ENCODE results near the gene TK2. TPM values are rescaled to one million over a fixed set of nuclear protein-coding genes. Genes with fewer than 3 reads are reported as not detected.

Gene TK2
- polyA plus RNA-seq, 2 of the 4 experiments (the other 2 are of a cell fraction), result 13.9 to 29.5 TPM

- no peak overlapping the region for H3K4me2 ChIP-seq
- H3K27ac ChIP-seq, result peak overlapping the region in 1 of 2 experiments; percentile 67; a peak in 3 of 6 replicates
- H3K4me3 ChIP-seq, result no peak overlapping the region
- WGBS (ENCODE audit: missing lambda C conversion rate), result 85% methylated on average over 5 of the region's 5 CpGs
- peaks cover 22% of the 10 kb centered on the region for H3K4me1 ChIP-seq
- ChIA-PET CTCF (interaction anchor here (0.6 to 1.7 kb wide), 7 partner anchors 9 to 326 kb away, joined by 3 to 7 read pairs (median 3); no protein-coding TSS in a partner anchor), POLR2A (no interaction called here)
- TF ChIP-seq ESRRA (IDR thresholded peaks at IDR 0.05; ENCODE audit: borderline replicate concordance, low read length) (no peak), NR3C1 (IDR thresholded peaks at IDR 0.05) (no peak), MAFK (IDR thresholded peaks at IDR 0.05; ENCODE audit: partially characterized antibody) (no peak), HES2 (IDR thresholded peaks at IDR 0.05) (no peak), HOXB13 (CRISPR knock-in tag; IDR thresholded peaks at IDR 0.05; ENCODE audit: low read depth) (no peak)
- FAIRE-seq (no peak), DNase-seq (ENCODE audit: low read depth in 1 of 2, low spot score in 1 of 2) (no peak), ATAC-seq (no peak)
- no peaks in the 10 kb centered on the region for H3K9me3 ChIP-seq
These were observed 28.6 kb downstream of the TK2 start for GRCh38 chr16:66521252-66521713.

- 93% methylated on average over 14 of the region's 14 CpGs for WGBS (ENCODE audit: missing lambda C conversion rate)
- ATAC-seq (no peak), DNase-seq (ENCODE audit: low read depth in 1 of 2, low spot score in 1 of 2) (no peak), FAIRE-seq (no peak)
- no peak overlapping the region for H3K4me3 ChIP-seq
- H3K4me2 ChIP-seq, result no peak overlapping the region
- CTCF ChIA-PET, result interaction anchor here (0.6 to 1.7 kb wide), 7 partner anchors 9 to 326 kb away, joined by 3 to 4 read pairs (median 3); no protein-coding TSS in a partner anchor
- POLR2A ChIA-PET, result no interaction called here
- peaks cover 29% of the 10 kb centered on the region for H3K4me1 ChIP-seq
- peak overlapping the region in 1 of 2 experiments; percentile 67; a peak in 3 of 6 replicates for H3K27ac ChIP-seq
- TF ChIP-seq CTCF (IDR thresholded peaks at IDR 0.05), result no peak
- no peak for TF ChIP-seq HES2 (IDR thresholded peaks at IDR 0.05)
- TF ChIP-seq ZNF302 (CRISPR knock-in tag; IDR thresholded peaks at IDR 0.05), result no peak
- no peak for TF ChIP-seq E2F6 (IDR thresholded peaks at IDR 0.05; ENCODE audit: borderline replicate concordance, low read depth)
- TF ChIP-seq RFX5 (IDR thresholded peaks at IDR 0.05), result no peak
- no peak for TF ChIP-seq REST (IDR thresholded peaks at IDR 0.05)
- no peak for TF ChIP-seq HOXA7 (CRISPR knock-in tag; IDR thresholded peaks at IDR 0.05)
- no peak for TF ChIP-seq EP300 (IDR thresholded peaks at IDR 0.05)
- no peak for TF ChIP-seq MAZ (IDR thresholded peaks at IDR 0.05; ENCODE audit: borderline replicate concordance, low read depth, low read length)
- no peak for TF ChIP-seq RAD21 (conservative IDR thresholded peaks at IDR 0.05 in 1 of 2, IDR thresholded peaks at IDR 0.05 in 1 of 2)
- no peak for TF ChIP-seq SMC3 (IDR thresholded peaks at IDR 0.05)
- TF ChIP-seq SREBF2 (IDR thresholded peaks at IDR 0.05), result no peak
- TF ChIP-seq PHF8 (IDR thresholded peaks at IDR 0.05; ENCODE audit: borderline replicate concordance, low read depth), result no peak
- H3K9me3 ChIP-seq, result no peaks in the 10 kb centered on the region
These were observed 29.3 kb downstream of the TK2 start for GRCh38 chr16:66520406-66521170.
